Left cardiac atrium (tissue), 4 donors: ENCODE results near the gene CAMK2B. TPM values are rescaled to one million over a fixed set of nuclear protein-coding genes. Genes with fewer than 3 reads are reported as not detected.

ENCODE experiments used
- ATAC-seq, 2 donors: fragments of 200-7000 bp; cut with Tn5 transposase; one replicate each; pipeline ENCODE4 v1.9.1; 2020; ENCODE audit warnings: mild to moderate bottlenecking in 2 of 2, moderate library complexity in 2 of 2
- DNase-seq: peaks from one replicate; pipeline ENCODE4 v3.0.0-alpha.2; 2020
- intact Hi-C, 2 donors: fragments of 100-400 bp; cut with DNase I; formaldehyde crosslinking; loops; one replicate each; pipeline versions ENCODE4 v1.14.1 to v1.15.1; 2022 to 2023
- total RNA-seq, 2 donors: library from RNA; stranded (reverse); fragmentation: NEBNext Ultra II Directional; extraction: Animal tissue kit (Norgen Biotek cat#: 25700); gene quantifications; one replicate each; pipeline ENCODE4 v1.2.1, GENCODE V29; 2021
- donor health status: DM: no; HTN: yes; CAD: no.
- donor health status: DM: no; HTN: yes; CAD: no; lungs with severe emphysema.
- donor health status: DM: yes; HTN: yes; CAD: no.
- donor health status: Dilated cardiomyopathy.

CAMK2B gene
- total RNA-seq, 2 donors from 2014 or later, result 75.8 to 98.7 TPM

DNA sequence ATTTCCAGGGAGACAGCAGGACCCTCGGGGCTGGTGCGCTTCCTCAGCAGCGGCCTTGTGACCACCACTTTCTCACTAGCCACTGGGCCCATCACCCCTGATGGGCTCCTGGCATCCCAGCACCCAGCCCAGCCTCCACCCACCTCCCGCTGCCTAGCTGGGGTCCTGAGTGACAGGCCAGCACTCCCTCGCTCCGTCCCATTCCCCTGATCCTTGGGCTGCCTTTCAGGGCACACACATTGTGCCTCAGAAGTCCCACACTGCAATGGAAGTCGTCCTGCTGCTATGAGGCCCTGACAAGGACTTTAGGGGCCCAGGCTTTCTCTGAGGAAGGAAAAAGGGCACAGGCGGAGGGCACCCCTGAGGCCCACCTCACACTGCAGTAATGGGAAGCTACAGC is 12.4 kb downstream of the CAMK2B start:
- intact Hi-C loops, result no loop called here
- ATAC-seq (no peak), DNase-seq (no peak)

DNA sequence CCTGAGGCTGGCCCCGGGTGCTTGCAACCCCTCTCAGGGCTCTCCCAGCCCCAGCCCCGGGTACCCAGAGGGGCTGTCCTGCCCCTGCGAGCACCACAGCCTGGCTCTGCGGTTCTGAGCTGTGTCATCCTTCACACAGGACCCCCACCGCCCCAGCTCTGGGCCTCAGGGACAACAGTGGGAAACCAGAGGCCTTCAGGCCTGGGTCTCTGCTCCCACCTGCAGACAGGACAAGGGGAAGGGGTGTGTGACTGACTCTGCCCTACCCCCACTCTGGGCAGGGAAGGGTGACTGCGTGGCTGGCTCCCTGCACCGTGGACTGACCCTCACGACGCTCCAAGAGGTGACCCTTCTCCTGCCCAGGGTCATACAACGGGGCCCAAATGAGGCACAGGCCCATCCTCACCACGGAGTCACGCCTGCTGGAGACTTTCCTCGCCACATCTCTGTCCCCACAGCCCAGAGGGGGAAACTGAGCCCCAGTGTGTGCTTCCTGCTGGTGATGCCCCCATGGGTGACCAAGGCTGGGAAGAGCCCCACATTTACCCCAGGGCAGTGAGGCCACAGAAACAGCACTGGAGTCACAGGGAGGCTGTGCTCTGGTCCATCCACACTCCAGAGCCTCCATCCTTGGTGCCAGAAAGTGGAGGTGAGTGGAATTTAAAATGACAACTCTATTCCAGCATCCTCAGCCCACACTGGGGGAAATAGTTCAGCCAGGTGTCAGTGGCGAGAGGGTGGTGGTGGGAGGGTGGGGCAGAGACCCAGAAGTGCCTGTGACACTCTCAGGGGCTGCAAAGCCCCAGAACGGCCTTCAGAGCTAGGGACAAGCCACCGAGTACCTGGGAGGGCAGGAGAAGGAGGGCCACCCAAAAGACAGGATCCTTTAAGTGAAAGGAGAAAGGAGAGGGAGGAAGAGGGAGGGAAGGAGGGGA is 13.6 kb downstream of the CAMK2B start:
- intact Hi-C loops, result no loop called here
- ATAC-seq, result no peak
- DNase-seq, result no peak

DNA sequence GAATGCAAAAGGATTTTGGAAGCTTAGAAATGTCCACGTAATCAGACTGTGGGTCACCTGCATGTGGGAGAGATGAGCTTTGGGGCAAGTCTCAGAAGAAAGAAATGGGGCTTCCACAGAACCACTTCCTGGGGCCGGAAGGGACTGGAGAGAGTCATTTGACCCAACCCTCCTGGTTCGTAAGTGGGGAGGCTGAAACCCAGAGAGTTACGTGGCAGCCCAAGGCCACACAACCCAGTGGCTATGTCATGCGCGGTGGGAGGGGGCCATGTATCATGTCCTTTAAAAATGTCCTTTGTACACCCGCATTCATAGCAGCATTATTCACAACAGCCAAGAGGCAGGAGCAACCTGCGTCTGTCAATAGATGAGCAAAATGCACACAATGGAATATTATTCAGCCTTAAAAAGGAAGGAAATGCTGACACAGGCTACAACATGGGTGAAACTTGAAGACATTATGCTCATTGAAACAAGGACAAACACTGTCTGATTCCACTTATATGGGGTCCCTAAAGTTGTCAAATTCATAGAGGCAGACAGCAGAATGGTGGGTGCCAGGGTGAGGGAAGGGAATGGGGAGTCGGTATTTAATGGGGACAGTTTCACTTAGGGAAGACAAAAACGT is 15.1 kb downstream of the CAMK2B start:
- ATAC-seq (no peak), DNase-seq (peak; percentile 19)
- intact Hi-C loops, result no loop called here

DNA sequence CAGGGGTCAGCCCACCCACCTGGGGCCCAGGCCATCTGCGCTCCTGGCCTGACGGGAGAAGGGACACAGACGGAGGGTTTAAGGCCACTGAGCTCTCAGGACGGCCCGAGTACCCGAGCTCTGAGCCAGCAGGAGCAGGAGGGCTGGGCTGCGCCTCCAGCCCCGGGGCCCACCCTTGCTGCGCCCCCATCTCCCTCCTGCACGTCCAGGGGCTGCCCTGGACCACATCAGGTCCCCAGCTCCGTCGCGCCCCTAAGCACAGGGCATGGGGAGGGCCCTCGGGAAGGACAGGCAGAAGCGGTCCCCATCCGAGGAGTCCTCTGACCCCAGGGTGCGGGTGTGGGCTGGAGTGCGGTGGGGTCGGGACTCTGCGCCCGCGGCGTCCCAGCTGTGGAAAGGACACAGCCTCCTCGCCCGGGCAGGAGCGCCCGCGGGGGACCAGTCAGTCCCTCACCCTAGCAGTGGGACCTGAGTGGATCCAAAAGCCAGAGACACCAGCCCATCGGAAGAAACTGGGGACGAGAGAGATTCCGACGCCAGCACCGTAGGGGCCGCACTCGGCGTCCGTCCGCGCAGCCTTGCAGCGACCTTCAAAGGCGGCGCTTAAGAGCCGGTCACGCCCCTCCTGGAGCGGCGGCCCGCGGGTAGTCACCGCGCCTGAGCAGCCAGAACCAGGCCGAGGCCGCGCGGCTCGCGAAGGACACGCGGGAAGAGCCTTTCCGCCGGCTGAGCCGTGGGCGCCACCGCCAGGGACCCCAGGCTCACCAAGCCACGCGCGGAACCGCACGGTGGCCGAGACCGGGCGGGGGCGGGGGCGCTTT is 15.9 kb downstream of the CAMK2B start:
- peak; percentile 79 for DNase-seq
- ATAC-seq, result peak; percentile 81 to 82
- intact Hi-C loops, result loop anchor here in 1 of 2 donors (5.0 kb wide), 1 partner anchor 47 kb away; no protein-coding TSS in a partner anchor

DNA sequence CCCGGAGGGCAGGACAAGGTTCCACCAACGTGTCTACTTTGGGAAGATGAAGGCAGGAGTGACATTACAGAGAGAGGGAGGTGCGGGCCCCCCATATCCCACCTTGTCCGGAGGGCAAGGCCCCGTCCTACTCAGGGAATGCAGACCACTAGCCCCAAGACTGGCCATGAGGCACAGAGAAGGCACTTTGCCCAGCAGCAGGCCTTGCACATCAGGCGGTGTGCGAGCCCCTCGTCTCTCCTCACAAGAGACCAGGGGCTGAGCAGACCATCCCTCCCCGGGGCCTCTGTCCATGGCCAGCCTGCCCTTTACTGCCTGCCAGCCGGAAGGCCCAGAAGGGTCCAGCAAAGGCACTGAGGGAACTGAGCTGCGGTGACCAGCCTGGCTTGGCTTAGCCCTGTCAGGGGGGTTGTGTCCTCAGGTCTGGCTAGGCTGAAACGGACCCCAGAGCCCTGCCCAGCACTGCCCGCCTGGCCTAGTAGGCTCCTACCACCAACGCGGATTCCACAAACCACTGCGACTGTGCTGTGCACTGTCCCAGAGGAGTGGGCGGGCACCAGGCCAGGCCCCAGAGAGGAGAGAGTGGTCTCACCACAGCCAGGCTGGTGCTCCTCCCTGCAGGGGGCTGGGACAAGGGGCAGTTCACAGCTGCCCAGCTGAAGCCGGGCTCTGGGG is 16.7 kb downstream of the CAMK2B start:
- DNase-seq, result peak; percentile 36
- intact Hi-C loops, result loop anchor here in 1 of 2 donors (5.0 kb wide), 1 partner anchor 46 kb away; no protein-coding TSS in a partner anchor
- ATAC-seq, result peak; percentile 41 to 46

DNA sequence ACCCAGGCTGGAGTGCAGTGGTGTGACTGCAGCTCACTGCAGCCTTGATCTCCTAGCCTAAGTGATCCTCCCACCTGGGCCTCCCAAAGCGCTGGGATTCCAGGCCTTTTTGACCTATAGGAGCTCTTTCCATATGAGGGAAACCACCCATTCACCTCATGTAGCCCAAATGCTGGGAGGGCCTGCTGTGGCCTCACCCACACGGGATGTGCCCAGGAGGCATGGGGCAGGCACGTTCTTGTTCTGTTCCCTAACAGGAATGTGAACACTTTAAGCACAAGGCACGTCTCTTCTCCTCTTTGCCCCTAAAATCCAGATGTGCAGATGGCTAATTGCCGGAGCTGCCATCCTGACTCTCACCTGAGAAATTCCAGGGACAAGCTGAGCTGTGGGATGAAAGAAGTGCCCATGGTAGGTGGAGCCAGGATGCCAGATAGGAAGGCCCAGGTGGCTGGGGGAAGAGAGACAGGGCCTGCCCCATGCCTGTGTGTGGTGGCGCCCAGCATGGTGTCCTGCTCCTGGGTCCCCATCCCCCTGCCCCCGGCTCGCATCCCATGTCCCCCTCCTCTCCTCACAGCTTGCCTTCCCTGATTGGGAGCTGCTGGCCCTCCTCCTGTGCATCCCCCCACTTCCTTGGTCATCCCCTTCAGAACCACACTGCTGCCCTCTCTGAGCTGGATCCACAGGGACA is 17.3 kb downstream of the CAMK2B start:
- intact Hi-C loops, result loop anchor here in 1 of 2 donors (5.0 kb wide), 1 partner anchor 46 kb away; no protein-coding TSS in a partner anchor
- peak; percentile 19 for DNase-seq
- no peak for ATAC-seq

DNA sequence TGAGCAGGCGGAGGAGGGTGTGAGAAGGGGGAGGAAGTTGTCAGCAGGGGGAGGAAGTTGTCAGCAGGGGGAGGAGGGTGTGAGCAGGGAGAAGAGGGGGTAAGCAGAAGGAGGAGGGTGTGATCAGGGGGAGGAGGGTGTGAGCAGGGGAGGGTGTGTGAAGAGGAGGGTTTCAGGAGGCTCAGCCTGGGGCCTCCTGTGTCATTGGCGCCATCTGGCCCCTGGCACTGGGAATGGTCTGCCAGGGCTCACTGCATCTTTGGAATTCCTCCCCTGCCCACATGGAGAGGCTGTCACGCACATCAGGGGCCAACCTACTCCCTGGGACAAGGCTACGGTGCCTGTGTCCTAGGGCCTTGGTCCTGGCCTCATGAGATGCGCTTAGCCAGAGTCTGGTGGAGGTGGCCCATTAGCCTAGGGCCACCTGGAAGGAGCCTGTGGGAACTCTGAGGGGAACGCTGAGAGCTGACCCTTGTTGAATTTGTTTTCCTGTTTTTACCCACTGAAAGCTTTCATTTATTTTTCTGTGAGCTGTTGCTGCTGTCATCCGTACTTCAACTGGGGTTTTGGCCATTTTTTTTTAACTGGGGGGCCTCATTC is 18.0 kb downstream of the CAMK2B start:
- DNase-seq, result peak; percentile 49
- peak; percentile 60 to 62 for ATAC-seq
- intact Hi-C loops, result loop anchor here in 1 of 2 donors (5.0 kb wide), 1 partner anchor 45 kb away; no protein-coding TSS in a partner anchor

DNA sequence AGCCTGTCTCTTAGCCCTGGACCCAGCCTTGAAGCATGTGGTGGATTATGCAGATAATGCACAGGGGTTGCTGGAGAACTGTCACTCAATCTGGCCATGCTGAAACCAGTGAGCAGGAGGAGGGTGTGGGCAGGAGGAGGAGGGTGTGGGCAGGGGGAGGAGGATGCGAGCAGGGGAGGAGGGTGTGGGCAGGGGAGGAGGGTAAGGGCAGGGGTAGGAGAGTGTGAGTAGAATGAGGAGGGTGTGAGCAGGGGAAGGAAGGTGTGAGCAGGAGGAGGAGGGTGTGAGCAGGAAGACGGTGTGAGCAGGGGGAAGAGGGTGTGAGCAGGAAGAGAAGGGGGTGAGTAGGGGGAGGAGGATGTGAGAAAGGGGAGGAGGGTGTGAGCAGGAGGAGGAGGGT is 18.8 kb downstream of the CAMK2B start:
- ATAC-seq (no peak), DNase-seq (no peak)
- intact Hi-C loops, result loop anchor here in 1 of 2 donors (5.0 kb wide), 1 partner anchor 44 kb away; no protein-coding TSS in a partner anchor

DNA sequence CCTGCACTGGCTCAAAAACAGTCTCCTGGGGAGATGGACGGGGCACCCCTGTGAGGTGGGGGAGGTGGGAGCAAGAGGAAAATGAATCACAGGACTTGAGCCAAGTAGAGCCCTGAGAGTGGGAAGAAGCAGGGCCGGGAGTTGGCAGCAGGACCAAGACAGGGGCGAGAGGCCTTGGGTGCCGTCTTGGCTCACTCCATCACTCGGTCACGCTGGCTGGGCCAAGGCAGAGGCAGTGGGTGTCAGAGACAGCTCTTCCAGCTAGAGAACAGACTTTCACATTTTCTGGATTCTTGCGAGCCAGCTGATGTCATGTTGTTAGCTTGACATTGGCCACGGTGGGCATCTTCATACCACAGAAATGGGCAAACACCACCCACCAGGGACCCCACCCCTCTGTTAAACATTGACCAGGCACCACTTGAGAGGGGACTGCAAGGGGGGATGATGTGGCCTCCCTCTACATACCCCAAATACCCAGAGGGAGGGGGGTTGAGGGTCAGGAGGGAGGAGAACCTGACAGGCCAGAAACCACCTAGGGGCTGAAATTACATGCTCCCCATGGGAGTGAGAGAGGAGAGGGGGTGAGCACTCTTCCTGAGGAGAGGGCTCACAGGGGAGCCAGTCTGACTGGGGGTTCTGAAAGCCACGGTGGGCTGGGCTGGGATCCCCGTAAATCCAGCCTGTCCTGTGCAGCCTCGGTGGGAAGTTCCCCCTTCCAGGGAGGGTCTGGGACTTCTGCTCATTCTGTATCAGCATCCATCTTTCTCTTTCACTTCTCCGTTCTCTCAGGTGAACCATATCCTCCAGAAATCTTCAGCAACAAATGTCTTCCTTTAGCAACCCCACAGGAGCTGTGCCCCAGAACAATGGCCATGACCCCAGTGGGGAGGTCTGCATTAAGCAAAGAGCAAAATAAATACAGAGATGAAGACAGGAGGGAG is 19.6 kb downstream of the CAMK2B start:
- peak in 1 of 2 donors; percentile 5 for ATAC-seq
- peak; percentile 9 for DNase-seq
- intact Hi-C loops, result loop anchor here in 1 of 2 donors (5.0 kb wide), 1 partner anchor 44 kb away; no protein-coding TSS in a partner anchor

DNA sequence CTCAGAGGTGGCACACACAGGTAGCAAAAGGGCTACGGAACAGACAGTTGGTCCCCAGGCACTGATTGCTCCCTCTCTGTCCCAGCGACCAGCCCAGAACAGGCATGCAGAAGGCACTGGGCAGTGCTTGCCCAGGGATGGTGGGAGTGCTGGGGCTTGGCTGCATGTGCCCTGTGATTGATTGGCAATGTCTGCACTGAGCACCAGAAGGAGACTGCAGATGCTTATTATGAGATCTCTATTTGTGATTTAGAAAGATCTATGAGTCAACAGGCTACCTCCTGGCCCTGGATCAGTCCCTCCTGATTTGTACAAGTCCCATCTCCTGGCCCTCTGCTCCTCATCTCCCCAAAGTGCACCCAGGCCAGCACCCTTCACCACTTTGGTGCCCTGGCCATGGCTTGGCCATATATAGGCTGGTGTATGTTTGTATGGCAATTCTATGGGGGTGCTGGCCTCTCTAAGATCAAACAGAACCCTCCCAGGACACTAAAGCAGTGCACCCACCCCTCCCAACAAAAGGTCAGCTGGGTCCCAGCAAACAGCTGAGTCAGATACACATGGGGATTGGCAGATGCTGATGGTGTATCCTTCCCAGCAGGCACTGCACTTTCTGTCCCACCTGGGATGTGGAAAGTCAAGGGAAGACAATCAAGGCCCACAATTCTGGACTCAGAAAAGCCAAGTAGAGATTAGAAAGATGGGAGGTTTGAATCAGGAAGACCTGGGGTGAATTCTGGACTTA is 30.9 kb downstream of the CAMK2B start:
- ATAC-seq (no peak), DNase-seq (peak; percentile 6)
- intact Hi-C loops, result no loop called here

DNA sequence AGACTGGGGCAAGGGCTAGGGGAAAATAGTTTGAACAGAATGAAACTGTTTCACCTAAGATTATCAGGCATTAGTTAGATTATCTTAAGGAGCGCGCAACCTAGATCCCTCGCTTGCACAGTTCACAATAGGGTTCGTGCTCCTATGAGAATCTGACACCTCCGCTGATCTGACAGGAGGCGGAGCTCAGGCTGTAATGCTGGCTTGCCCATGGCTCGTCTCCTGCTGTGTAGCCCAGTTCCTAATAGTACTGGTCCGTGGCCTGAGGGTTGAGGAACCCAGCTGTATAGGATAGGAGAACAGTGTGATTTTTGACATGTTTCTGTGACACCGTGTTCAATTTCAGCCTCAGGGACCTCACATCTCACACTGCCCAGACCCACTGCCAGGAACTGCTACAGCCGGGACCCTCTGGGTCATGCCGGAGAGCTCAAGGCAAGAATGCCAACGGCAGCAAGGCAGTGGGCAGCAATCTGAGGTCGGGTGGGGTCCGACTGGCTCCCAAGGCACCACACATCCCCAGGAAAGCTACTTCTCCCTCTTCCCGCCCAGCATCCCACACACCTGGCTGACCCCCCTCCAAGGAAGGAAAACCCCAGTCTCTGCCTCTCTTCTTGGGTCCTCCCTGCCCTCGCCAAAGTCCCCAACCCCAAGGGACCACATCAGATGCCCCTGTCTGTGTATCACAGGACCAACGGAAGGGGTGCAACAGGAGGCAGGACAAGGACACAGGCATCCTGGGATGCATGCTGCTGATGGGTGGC is 31.7 kb downstream of the CAMK2B start:
- ATAC-seq, result peak in 1 of 2 donors; percentile 46
- peak; percentile 18 for DNase-seq
- intact Hi-C loops, result no loop called here

DNA sequence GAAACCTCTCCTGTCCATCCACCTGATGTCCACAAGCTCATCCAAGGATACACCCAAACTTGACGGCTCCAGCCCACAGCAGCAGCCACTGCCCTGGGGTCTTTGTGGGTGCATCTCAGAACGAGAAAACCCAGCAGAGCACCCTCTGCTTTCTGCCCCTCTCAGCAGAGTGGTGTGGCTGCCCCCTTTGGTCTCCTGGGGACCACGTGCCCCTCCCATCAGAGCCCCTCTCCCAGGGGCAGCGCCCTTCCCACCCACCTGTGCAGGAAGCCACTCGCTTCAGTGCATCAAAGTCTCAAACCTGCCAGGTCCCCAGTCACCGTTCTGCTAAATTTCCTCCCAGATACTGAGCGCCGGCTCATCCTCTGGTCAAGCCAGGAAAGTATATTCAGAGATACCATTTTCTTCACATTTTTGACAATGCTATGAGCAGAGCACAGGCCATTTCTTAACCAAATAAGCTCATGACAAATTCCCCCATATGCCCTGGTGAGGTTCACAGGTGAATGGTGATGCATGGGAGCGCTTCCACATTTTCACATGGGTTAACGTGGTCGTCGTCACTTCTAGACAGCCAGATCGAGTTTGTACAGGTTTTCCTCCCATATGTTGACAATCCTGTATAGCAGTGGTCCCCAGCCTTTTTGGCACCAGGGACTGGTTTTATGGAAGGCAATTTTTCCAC is 32.4 kb downstream of the CAMK2B start:
- no peak for ATAC-seq
- DNase-seq, result peak; percentile 9
- intact Hi-C loops, result no loop called here

DNA sequence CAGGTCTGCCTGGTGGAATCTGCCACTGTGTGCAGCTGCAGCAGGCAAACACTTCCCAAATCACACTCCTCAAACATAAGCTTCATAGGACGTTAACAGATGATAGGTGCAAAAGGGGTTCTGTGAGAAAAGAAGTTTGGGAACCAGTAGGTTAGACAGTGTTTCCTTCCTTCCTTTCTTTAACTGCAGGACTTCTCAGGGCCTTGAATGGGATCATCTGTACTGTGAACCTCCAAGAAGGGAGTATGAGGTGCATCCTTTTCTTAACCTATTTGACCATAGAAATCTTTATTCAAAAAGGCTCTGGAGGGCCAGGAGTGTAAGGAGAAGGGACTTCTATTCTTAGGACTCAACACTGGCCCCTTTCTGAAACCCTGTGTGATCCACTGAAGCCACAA is 33.0 kb downstream of the CAMK2B start:
- intact Hi-C loops, result no loop called here
- no peak for DNase-seq

DNA sequence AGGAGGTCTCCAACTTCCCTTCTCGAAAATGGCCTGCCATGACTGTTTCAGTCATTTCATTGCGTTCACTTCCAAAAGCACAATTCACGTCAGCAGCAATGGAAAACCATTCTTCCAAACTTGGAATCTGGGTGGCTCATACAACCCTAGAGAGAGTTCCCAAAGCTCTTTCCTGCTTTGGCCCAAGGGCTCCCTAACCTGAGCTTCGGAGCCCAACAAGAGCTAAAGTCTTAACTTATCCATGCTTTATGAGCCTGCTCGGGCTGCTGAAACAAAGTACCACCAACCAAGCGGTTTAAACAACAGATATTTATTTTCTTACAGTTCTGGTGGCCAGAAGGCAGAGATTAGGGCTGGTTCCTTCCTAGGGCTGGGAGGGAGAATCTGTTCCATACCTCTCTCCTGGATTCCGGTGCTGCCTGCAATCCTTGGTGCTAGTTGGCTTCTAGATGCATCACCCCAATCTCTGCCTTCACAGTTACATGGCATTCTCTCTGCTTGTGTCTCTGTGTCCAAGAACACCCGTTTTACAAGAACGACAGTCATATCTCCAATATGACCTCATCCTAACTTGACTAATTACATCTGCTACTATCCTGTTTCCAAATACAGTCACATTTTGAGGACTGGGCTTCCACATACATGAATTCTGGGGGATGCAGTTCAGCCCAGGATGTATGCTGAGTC is 33.5 kb downstream of the CAMK2B start:
- peak; percentile 3 for DNase-seq
- ATAC-seq, result peak in 1 of 2 donors; percentile 6
- intact Hi-C loops, result no loop called here

More for the DNA sequence above, 33.0 kb downstream of the CAMK2B start:
- no peak for ATAC-seq
